ENCODE measurements around the gene ZBTB18.

Gene ZBTB18

GRCh38 chr1:244069326-244069898 lies 18.3 kb downstream of the ZBTB18 start:
- peaks cover 9% of the 10 kb centered on the region for H3K4me1 Mint-ChIP-seq
- DNase-seq (ENCODE audit: low spot score in 2 of 2) (no peak), ATAC-seq (replicated peaks; ENCODE audit: extremely low read depth, poor library complexity, severe bottlenecking) (no peak)
- H3K27ac Mint-ChIP-seq (ENCODE audit: low read depth), result no peak overlapping the region
- H3K9me3 Mint-ChIP-seq, result no peaks in the 10 kb centered on the region
- H3K27me3 Mint-ChIP-seq, result peaks cover 8% of the 10 kb centered on the region
- H3K4me3 Mint-ChIP-seq, result no peak overlapping the region
- peaks cover 1% of the 10 kb centered on the region for H3K36me3 Mint-ChIP-seq (ENCODE audit: insufficient read depth)

- DNase-seq (ENCODE audit: low spot score in 2 of 2), result peak; percentile 42 to 75
- Mint-ChIP-seq H3K4me3 (peak overlapping the region; percentile 82), H3K27me3 (peaks cover 10% of the 10 kb centered on the region), H3K27ac (ENCODE audit: low read depth) (peak overlapping the region; percentile 98), H3K36me3 (ENCODE audit: insufficient read depth) (peaks cover 7% of the 10 kb centered on the region), H3K4me1 (peaks cover 23% of the 10 kb centered on the region), H3K9me3 (no peaks in the 10 kb centered on the region)
- peak; percentile 97 for ATAC-seq (replicated peaks; ENCODE audit: extremely low read depth, poor library complexity, severe bottlenecking)
Observed at GRCh38 chr1:244074559-244075171, 23.6 kb downstream of the ZBTB18 start.

GRCh38 chr1:244075247-244075722 lies 24.2 kb downstream of the ZBTB18 start:
- Mint-ChIP-seq H3K4me1 (peaks cover 23% of the 10 kb centered on the region), H3K36me3 (ENCODE audit: insufficient read depth) (peaks cover 7% of the 10 kb centered on the region), H3K9me3 (no peaks in the 10 kb centered on the region), H3K4me3 (peak overlapping the region; percentile 82), H3K27me3 (peaks cover 10% of the 10 kb centered on the region), H3K27ac (ENCODE audit: low read depth) (peak overlapping the region; percentile 98)
- DNase-seq (ENCODE audit: low spot score in 2 of 2) (no peak), ATAC-seq (replicated peaks; ENCODE audit: extremely low read depth, poor library complexity, severe bottlenecking) (peak; percentile 53)

GRCh38 chr1:244076740-244077139 lies 25.7 kb downstream of the ZBTB18 start:
- Mint-ChIP-seq H3K27ac (ENCODE audit: low read depth) (no peak overlapping the region), H3K4me1 (peaks cover 23% of the 10 kb centered on the region), H3K4me3 (no peak overlapping the region), H3K36me3 (ENCODE audit: insufficient read depth) (peaks cover 7% of the 10 kb centered on the region), H3K9me3 (no peaks in the 10 kb centered on the region), H3K27me3 (peaks cover 16% of the 10 kb centered on the region)
- no peak for DNase-seq (ENCODE audit: low spot score in 2 of 2)
- ATAC-seq (replicated peaks; ENCODE audit: extremely low read depth, poor library complexity, severe bottlenecking), result no peak

- peaks cover 25% of the 10 kb centered on the region for H3K27me3 Mint-ChIP-seq
- H3K4me3 Mint-ChIP-seq, result no peak overlapping the region
- peaks cover 23% of the 10 kb centered on the region for H3K4me1 Mint-ChIP-seq
- DNase-seq (ENCODE audit: low spot score in 2 of 2) (no peak), ATAC-seq (replicated peaks; ENCODE audit: extremely low read depth, poor library complexity, severe bottlenecking) (no peak)
- peaks cover 7% of the 10 kb centered on the region for H3K36me3 Mint-ChIP-seq (ENCODE audit: insufficient read depth)
- no peak overlapping the region for H3K27ac Mint-ChIP-seq (ENCODE audit: low read depth)
- no peaks in the 10 kb centered on the region for H3K9me3 Mint-ChIP-seq
Observed at GRCh38 chr1:244077473-244078220, 26.6 kb downstream of the ZBTB18 start.

- Mint-ChIP-seq H3K4me1 (peaks cover 4% of the 10 kb centered on the region), H3K9me3 (no peaks in the 10 kb centered on the region), H3K27ac (ENCODE audit: low read depth) (no peak overlapping the region), H3K36me3 (ENCODE audit: insufficient read depth) (no peaks in the 10 kb centered on the region), H3K27me3 (peaks cover 53% of the 10 kb centered on the region), H3K4me3 (no peak overlapping the region)
- no peak for DNase-seq (ENCODE audit: low spot score in 2 of 2)
- ATAC-seq (replicated peaks; ENCODE audit: extremely low read depth, poor library complexity, severe bottlenecking), result no peak
Observed at GRCh38 chr1:244080343-244080929, 29.4 kb downstream of the ZBTB18 start.

GRCh38 chr1:244082969-244083368 lies 31.9 kb downstream of the ZBTB18 start:
- no peak overlapping the region for H3K27ac Mint-ChIP-seq (ENCODE audit: low read depth)
- H3K9me3 Mint-ChIP-seq, result no peaks in the 10 kb centered on the region

GRCh38 chr1:244083383-244083943 lies 32.4 kb downstream of the ZBTB18 start:
- no peak overlapping the region for H3K27ac Mint-ChIP-seq (ENCODE audit: low read depth)
- no peak for ATAC-seq (replicated peaks; ENCODE audit: extremely low read depth, poor library complexity, severe bottlenecking)

More at GRCh38 chr1:244082969-244083368, 31.9 kb downstream of the ZBTB18 start:
- Mint-ChIP-seq H3K36me3 (ENCODE audit: insufficient read depth) (no peaks in the 10 kb centered on the region), H3K4me1 (no peaks in the 10 kb centered on the region), H3K27me3 (peaks cover 79% of the 10 kb centered on the region), H3K4me3 (no peak overlapping the region)
- no peak for DNase-seq (ENCODE audit: low spot score in 2 of 2)
- no peak for ATAC-seq (replicated peaks; ENCODE audit: extremely low read depth, poor library complexity, severe bottlenecking)

GRCh38 chr1:244084763-244085162 lies 33.7 kb downstream of the ZBTB18 start:
- H3K27ac Mint-ChIP-seq (ENCODE audit: low read depth), result no peak overlapping the region
- no peaks in the 10 kb centered on the region for H3K36me3 Mint-ChIP-seq (ENCODE audit: insufficient read depth)
- ATAC-seq (replicated peaks; ENCODE audit: extremely low read depth, poor library complexity, severe bottlenecking) (no peak), DNase-seq (ENCODE audit: low spot score in 2 of 2) (no peak)
- no peaks in the 10 kb centered on the region for H3K9me3 Mint-ChIP-seq
- no peak overlapping the region for H3K4me3 Mint-ChIP-seq
- no peaks in the 10 kb centered on the region for H3K4me1 Mint-ChIP-seq
- peaks cover 73% of the 10 kb centered on the region for H3K27me3 Mint-ChIP-seq

More at GRCh38 chr1:244083383-244083943, 32.4 kb downstream of the ZBTB18 start:
- Mint-ChIP-seq H3K36me3 (ENCODE audit: insufficient read depth) (no peaks in the 10 kb centered on the region), H3K9me3 (no peaks in the 10 kb centered on the region), H3K27me3 (peaks cover 83% of the 10 kb centered on the region), H3K4me1 (no peaks in the 10 kb centered on the region), H3K4me3 (no peak overlapping the region)
- no peak for DNase-seq (ENCODE audit: low spot score in 2 of 2)

- no peak for DNase-seq (ENCODE audit: low spot score in 2 of 2)
- Mint-ChIP-seq H3K27me3 (peaks cover 73% of the 10 kb centered on the region), H3K36me3 (ENCODE audit: insufficient read depth) (peaks cover 2% of the 10 kb centered on the region), H3K27ac (ENCODE audit: low read depth) (no peak overlapping the region), H3K4me1 (no peaks in the 10 kb centered on the region), H3K4me3 (no peak overlapping the region), H3K9me3 (no peaks in the 10 kb centered on the region)
- ATAC-seq (replicated peaks; ENCODE audit: extremely low read depth, poor library complexity, severe bottlenecking), result no peak
Observed at GRCh38 chr1:244085891-244086290, 34.8 kb downstream of the ZBTB18 start.

- Mint-ChIP-seq H3K27ac (ENCODE audit: low read depth) (no peak overlapping the region), H3K4me1 (no peaks in the 10 kb centered on the region), H3K4me3 (no peak overlapping the region), H3K36me3 (ENCODE audit: insufficient read depth) (peaks cover 2% of the 10 kb centered on the region), H3K27me3 (peaks cover 70% of the 10 kb centered on the region), H3K9me3 (no peaks in the 10 kb centered on the region)
- ATAC-seq (replicated peaks; ENCODE audit: extremely low read depth, poor library complexity, severe bottlenecking) (no peak), DNase-seq (ENCODE audit: low spot score in 2 of 2) (no peak)
Observed at GRCh38 chr1:244087021-244087560, 36.0 kb downstream of the ZBTB18 start.

GRCh38 chr1:244087611-244088010 lies 36.5 kb downstream of the ZBTB18 start:
- Mint-ChIP-seq H3K27ac (ENCODE audit: low read depth) (no peak overlapping the region), H3K4me1 (no peaks in the 10 kb centered on the region), H3K36me3 (ENCODE audit: insufficient read depth) (peaks cover 2% of the 10 kb centered on the region), H3K4me3 (no peak overlapping the region), H3K9me3 (no peaks in the 10 kb centered on the region), H3K27me3 (peaks cover 70% of the 10 kb centered on the region)
- DNase-seq (ENCODE audit: low spot score in 2 of 2) (no peak), ATAC-seq (replicated peaks; ENCODE audit: extremely low read depth, poor library complexity, severe bottlenecking) (no peak)
